Fibroblast of skin of right biceps (primary cell): ENCODE measurements around the gene RPL12.

ENCODE experiments used
- DNase-seq: peaks from one replicate; pipeline ENCODE4 v3.0.0-alpha.2; 2013

The RPL12 gene

GRCh38 chr9:127450830-127451607 lies at the start of gene RPL12, which contains the start of gene LRSAM1:
Gene RPL12 (minus strand): TSS chr9:127451406. CDS start chr9:127451317, 89 bp downstream.
Gene LRSAM1 (plus strand): TSS chr9:127451510. CDS start chr9:127454528, 3,018 bp downstream.
- peak; percentile 94 for DNase-seq

GRCh38 chr9:127500862-127501261 lies 49.7 kb upstream of the RPL12 start:
- no peak for DNase-seq

DNA sequence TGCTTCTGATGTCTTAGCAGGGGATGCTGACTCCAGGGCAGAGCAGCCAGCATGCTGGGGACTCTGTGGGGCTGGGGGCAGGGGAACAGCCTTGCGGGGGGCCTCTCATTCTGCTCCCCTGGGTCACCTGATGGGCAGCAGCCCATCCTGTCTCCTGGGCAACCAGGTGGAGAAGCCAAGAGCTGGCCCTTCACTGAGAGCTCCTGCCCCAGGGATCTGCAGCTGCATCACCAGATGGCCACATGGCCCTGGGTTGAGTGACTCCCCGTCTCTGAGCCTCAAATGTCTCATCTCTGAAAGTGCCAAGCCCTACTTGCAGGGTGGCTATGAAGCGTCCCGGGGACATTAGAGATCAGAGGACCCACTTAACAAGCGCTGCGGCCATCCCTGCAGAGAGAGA lies 49.2 kb upstream of the RPL12 start:
- no peak for DNase-seq

GRCh38 chr9:127498298-127498697 lies 47.1 kb upstream of the RPL12 start:
- DNase-seq, result no peak

GRCh38 chr9:127497656-127498290 lies 46.6 kb upstream of the RPL12 start:
- no peak for DNase-seq

- DNase-seq, result no peak
Observed at GRCh38 chr9:127496974-127497373, 45.8 kb upstream of the RPL12 start.

DNA sequence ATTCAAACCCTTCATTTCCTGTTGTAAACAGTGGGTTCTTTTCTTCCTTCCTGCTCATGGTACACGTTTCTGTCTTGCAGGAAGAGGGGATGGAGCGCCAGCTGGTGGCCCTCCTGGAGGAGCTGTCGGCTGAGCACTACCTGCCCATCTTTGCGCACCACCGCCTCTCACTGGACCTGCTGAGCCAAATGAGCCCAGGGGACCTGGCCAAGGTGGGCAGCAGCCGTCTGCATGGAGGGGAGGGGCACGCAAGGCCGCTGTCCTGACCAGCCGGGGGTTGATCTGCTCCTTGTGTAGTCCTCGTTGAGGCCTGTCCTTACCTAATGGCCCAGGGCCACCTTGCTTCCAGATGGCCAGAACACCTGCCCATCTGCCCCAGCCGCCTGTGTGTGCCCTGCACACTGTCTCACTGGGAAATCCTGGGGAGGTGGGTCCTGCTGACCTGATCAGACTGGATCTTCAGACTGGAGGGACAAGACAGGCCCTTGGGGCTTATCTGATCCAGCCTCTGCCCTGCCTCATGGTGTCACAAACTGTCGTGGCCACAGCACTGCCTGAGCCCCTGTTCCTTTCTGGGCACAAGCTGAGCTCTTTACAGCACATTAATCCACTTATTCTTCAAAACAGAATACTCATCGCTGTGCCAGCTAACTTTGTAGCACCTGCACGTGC lies 44.8 kb upstream of the RPL12 start:
- no peak for DNase-seq

GRCh38 chr9:127494304-127494702 lies 43.1 kb upstream of the RPL12 start:
- no peak for DNase-seq

- no peak for DNase-seq
Observed at GRCh38 chr9:127493592-127494303, 42.5 kb upstream of the RPL12 start.

- no peak for DNase-seq
Observed at GRCh38 chr9:127492616-127493015, 41.4 kb upstream of the RPL12 start.

DNA sequence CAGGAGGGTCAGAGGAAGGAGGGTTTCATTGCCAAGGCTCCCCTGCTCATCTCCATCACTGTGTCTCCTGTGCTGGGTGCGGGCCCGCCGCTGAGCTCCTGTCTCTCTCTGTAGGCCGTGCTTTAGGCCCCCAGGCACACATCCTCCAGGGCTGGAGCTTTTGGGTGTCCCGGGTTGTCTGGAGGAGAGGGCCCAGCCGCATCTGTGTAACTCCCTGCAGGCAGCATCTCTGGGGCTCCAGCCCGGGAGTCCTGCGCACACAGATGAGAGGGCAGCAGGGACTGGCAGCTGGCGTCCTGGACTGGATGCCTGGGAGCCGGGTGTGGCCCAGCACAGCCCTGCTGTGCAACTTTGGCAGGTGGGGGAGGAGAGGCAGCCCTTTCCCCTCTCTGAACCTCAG lies 40.3 kb upstream of the RPL12 start:
- no peak for DNase-seq

- no peak for DNase-seq
Observed at GRCh38 chr9:127490535-127491230, 39.5 kb upstream of the RPL12 start.

- DNase-seq, result no peak
Observed at GRCh38 chr9:127489471-127490115, 38.4 kb upstream of the RPL12 start.

DNA sequence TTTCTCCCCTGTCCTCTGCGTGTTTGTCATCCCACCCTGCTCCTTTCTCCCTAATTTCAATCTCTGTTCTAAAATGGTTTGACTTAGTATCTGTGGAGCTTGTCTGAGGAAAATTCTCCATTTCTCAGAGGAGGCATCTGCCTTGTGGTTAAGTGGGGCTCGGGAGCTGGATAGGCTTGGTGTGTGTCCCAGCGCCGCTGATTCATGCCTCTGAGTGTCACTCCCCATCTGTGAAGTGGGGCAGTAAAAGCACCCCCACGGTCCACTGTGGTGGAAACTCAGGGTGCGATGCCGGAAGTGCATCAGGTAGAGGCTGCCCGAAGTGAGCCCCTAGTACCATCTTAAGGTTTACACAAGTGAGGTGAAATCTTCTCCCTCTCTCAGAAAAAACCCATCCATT lies 37.7 kb upstream of the RPL12 start:
- DNase-seq, result no peak

DNA sequence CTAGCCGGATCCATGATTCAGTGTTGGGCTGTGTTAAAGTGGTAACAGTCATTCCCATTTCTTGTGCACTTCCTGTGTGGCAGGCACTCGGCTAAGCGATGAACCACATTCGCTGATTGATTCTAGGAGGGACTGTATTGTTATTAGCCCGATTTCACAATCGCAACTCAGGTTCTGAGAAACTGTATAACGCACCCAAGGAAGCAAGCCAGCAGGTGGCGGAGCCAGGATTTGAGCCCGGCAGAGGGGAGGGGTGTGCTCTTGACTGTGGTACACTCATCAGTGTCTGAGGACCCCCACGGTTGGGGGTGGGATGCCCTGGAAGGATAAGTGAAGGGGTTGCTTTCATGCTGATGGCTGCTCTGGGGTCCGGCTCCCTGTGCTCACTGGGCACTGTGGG lies 34.8 kb upstream of the RPL12 start:
- no peak for DNase-seq

DNA sequence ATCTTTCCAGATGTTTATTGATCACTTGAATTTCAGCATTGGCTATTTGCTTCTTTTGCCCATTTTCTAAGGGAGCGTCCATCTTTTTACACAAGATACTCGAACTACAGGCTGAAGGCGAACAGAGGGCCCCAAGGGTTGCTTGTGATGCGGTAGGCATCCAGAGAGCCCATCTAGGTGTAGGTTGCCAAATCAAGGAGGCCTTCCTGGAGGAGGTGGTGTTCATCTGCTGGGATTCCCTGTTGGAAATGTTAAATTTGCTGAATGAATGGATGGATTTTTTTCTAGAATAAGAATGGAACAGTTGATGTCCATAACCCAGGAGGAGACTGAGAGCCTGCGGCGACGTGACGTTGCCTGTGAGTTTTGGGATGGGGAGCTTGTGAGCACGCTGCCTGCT lies 31.5 kb upstream of the RPL12 start:
- DNase-seq, result no peak

GRCh38 chr9:127479507-127480081 lies 28.4 kb upstream of the RPL12 start:
- DNase-seq, result no peak

GRCh38 chr9:127474592-127474991 lies 23.4 kb upstream of the RPL12 start:
- no peak for DNase-seq

DNA sequence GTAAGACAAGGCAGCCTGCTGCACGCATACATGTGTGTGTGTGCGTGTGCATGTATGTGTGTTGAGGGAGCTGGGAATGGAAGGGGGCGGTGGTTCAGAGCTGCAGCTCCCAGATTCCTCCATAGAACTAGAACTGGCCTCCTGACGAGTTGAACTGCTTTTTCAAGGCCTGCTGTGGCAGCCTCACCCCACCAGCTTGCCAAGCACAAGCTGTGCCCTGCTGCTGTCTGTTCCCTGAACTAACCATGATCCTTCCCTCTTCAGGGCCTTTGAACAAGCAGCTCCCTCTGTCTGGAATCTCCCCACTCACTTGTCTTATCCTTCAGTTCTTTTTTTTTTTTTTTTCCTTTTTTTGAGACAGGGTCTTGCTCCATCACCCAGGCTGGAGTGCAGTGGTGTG lies 22.7 kb upstream of the RPL12 start:
- DNase-seq, result no peak

DNA sequence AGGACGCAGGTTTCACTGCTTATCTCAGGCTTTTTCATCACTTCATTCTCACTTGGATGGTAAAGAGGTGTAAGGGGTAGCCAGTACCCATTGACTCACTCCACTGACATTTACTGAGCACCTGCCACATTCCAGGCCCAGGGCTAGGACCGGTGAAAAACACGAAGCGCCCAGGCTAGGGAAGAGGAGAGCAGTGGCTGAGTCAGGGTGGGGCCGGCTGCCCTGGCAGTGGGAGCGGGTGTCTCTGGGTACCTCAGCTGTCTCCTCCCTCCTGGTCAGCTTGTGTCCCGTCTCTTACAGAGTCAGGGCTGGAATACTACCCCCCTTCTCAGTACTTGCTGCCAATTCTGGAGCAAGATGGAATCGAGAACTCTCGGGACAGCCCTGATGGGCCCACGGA lies 22.3 kb upstream of the RPL12 start:
- no peak for DNase-seq

DNA sequence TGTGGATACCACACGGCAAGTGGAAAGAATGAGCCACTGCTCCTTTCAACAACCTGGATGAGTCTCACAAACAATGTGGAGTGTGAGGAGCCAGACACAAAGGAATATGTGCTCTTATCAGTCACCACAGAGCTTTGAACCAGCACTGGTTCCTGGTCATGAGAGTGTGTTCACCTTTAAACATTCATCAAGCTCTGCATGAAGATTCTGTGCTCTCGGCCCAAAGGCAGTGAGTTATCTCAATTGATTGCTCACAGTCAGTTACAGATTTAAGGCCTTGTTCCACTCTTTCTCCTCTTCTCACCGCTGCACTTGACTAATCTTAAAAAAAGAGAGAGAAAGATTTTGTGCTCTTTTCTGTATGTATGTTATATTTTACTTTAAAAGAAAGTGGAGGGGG lies 19.5 kb upstream of the RPL12 start:
- DNase-seq, result no peak

GRCh38 chr9:127467621-127468020 lies 16.4 kb upstream of the RPL12 start:
- no peak for DNase-seq
